HEK293T (cell line): ENCODE data around the gene HACL1.

Experiments used
- BHLHE40 ChIP-seq: fragments of 450-650 bp; IDR thresholded peaks from 2 replicates; pipeline ENCODE4 v1.6.1; 2016; ENCODE audit warnings: mild to moderate bottlenecking, moderate library complexity, borderline replicate concordance
- CTBP1 ChIP-seq: fragments of 450-650 bp; IDR thresholded peaks from 2 replicates; pipeline ENCODE4 v1.6.1; 2016; ENCODE audit warnings: borderline replicate concordance
- ELF4 ChIP-seq: fragments of 450-650 bp; IDR thresholded peaks from 2 replicates; pipeline ENCODE4 v1.6.1; 2017; ENCODE audit warnings: antibody characterized with exemption
- FOXA1 ChIP-seq: fragments of 450-650 bp; IDR thresholded peaks from 2 replicates; pipeline ENCODE4 v1.6.1; 2016; ENCODE audit warnings: mild to moderate bottlenecking
- FOXK2 ChIP-seq: fragments of 450-650 bp; IDR thresholded peaks from 2 replicates; pipeline ENCODE4 v1.6.1; 2016; ENCODE audit warnings: mild to moderate bottlenecking
- FOXM1 ChIP-seq: fragments of 450-650 bp; IDR thresholded peaks from 2 replicates; pipeline ENCODE4 v1.6.1; 2017; ENCODE audit warnings: mild to moderate bottlenecking, borderline replicate concordance
- HDGF ChIP-seq: fragments of 450-650 bp; IDR thresholded peaks from 2 replicates; pipeline ENCODE4 v1.6.1; 2017; ENCODE audit warnings: antibody characterized with exemption, borderline replicate concordance
- L3MBTL2 ChIP-seq: fragments of 450-650 bp; conservative IDR thresholded peaks from 2 replicates; pipeline ENCODE4 v1.6.1; 2016; ENCODE audit warnings: mild to moderate bottlenecking
- NFRKB ChIP-seq: fragments of 450-650 bp; IDR thresholded peaks from 2 replicates; pipeline ENCODE4 v1.6.1; 2016; ENCODE audit warnings: mild to moderate bottlenecking, moderate library complexity
- SP1 ChIP-seq: fragments of 450-650 bp; IDR thresholded peaks from 2 replicates; pipeline ENCODE4 v1.6.1; 2017
- SUZ12 ChIP-seq: fragments of 450-650 bp; IDR thresholded peaks from 2 replicates; pipeline ENCODE4 v1.6.1; 2016; ENCODE audit warnings: mild to moderate bottlenecking
- TARDBP ChIP-seq: fragments of 450-650 bp; IDR thresholded peaks from 2 replicates; pipeline ENCODE4 v1.6.1; 2016
- ZNF384 ChIP-seq: fragments of 450-650 bp; IDR thresholded peaks from 2 replicates; pipeline ENCODE4 v1.6.1; 2016
- TF ChIP-seq, protein P1 (sequence below): fragments of 450-650 bp; IDR thresholded peaks from 2 replicates; pipeline ENCODE4 v1.6.1; 2016

DNA sequence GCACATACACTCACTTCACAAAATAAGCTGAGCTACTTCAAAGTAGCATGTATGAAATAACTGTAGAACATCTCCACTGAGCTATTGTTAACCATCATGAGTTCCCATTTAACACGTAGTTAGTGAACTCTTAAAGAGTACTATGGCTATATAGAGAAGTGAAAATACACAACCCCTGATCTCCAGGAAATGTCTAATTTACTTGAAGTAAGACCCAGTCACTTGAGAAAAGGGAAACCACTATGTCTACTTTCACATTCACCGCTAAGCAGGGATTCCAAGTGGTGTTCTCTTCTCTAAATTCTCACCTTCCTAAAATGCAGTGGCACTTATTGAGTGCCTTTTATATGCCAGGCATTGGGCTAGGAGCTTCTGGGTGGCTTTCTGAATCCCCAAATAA, 44.9 kb downstream of the HACL1 start:
- TF ChIP-seq BHLHE40 (no peak), ELF4 (no peak), SUZ12 (no peak), L3MBTL2 (no peak), NFRKB (no peak), HDGF (no peak), FOXA1 (no peak), FOXM1 (no peak), FOXK2 (no peak), SP1 (no peak), CTBP1 (no peak), TARDBP (no peak), ZNF384 (no peak)
- TF ChIP-seq, protein P1, sequence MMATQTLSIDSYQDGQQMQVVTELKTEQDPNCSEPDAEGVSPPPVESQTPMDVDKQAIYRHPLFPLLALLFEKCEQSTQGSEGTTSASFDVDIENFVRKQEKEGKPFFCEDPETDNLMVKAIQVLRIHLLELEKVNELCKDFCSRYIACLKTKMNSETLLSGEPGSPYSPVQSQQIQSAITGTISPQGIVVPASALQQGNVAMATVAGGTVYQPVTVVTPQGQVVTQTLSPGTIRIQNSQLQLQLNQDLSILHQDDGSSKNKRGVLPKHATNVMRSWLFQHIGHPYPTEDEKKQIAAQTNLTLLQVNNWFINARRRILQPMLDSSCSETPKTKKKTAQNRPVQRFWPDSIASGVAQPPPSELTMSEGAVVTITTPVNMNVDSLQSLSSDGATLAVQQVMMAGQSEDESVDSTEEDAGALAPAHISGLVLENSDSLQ, result no peak
